Erythroblast (primary cell): ENCODE measurements around the gene CFAP77.

Source experiments
- GATA1 ChIP-seq: IDR thresholded peaks from 2 replicates; pipeline ENCODE4 v1.6.1; 2011; ENCODE audit warnings: low read depth, mild to moderate bottlenecking, control low read depth, low read length, moderate library complexity
- POLR2A ChIP-seq: IDR thresholded peaks from 2 replicates; pipeline ENCODE4 v1.6.1; 2011; ENCODE audit warnings: mild to moderate bottlenecking, low read length

DNA sequence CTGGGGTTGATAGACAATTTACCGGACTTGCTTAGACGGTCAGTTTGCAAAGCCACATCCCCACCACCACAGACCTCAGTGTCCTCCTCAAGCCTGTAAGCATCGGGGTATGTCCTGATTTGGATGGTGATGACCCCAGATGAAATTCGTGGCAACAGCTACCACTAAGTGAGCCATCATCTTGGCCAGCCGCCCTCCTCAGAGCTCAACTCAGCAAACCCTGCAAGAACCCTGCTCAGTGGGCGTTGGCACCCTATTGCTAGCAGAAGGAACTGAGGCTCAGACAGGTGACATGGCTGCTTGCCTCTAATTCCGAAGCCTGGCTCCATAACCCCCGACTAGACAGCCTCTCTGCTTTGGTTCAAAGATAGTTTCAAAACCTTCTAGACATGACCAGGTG, 131.0 kb downstream of the CFAP77 start:
- TF ChIP-seq POLR2A (no peak), GATA1 (no peak)
